Astrocyte of the spinal cord (primary cell): ENCODE measurements around the gene GCLC.

Experiments used
- DNase-seq: peaks from one replicate; pipeline ENCODE4 v3.0.0; 2011; ENCODE audit warnings: low read depth, low spot score
- H3K4me3 ChIP-seq: 2 replicates; pipeline ENCODE4 v1.5.1; 2011; ENCODE audit warnings: low read depth, mild to moderate bottlenecking, low read length, moderate library complexity
- CTCF ChIP-seq: IDR thresholded peaks from 2 replicates; pipeline ENCODE4 v1.5.1; 2012; ENCODE audit warnings: low read depth, mild to moderate bottlenecking, low read length, inconsistent platforms
- in situ Hi-C: cut with HindIII; loops from 2 replicates; pipeline ENCODE4 v1.10.0; 2017; ENCODE audit warnings: low sequenced_read_pairs

The GCLC gene

GRCh38 chr6:53585208-53585900, 40.5 kb upstream of the GCLC start:
- no peak for TF ChIP-seq CTCF
- no peak for DNase-seq
- no peak overlapping the region for H3K4me3 ChIP-seq
- in situ Hi-C loops = no loop called here

GRCh38 chr6:53584726-53585125, 39.8 kb upstream of the GCLC start:
- no peak overlapping the region for H3K4me3 ChIP-seq
- in situ Hi-C loops = no loop called here
- no peak for DNase-seq
- TF ChIP-seq CTCF = no peak

- in situ Hi-C loops = no loop called here
These were observed 38.5 kb upstream of the GCLC start for GRCh38 chr6:53583451-53583850.

GRCh38 chr6:53582963-53583362, 38.1 kb upstream of the GCLC start:
- no peak for DNase-seq
- no peak overlapping the region for H3K4me3 ChIP-seq

More at GRCh38 chr6:53583451-53583850, 38.5 kb upstream of the GCLC start:
- no peak for TF ChIP-seq CTCF
- H3K4me3 ChIP-seq = no peak overlapping the region
- no peak for DNase-seq

GRCh38 chr6:53581856-53582255, 37.0 kb upstream of the GCLC start:
- in situ Hi-C loops = no loop called here
- H3K4me3 ChIP-seq = no peak overlapping the region
- no peak for DNase-seq
- no peak for TF ChIP-seq CTCF

More at GRCh38 chr6:53582963-53583362, 38.1 kb upstream of the GCLC start:
- in situ Hi-C loops = no loop called here
- TF ChIP-seq CTCF = no peak

- no peak for TF ChIP-seq CTCF
- peak; percentile 73 for DNase-seq
- no peak overlapping the region for H3K4me3 ChIP-seq
- in situ Hi-C loops = no loop called here
These were observed 36.4 kb upstream of the GCLC start for GRCh38 chr6:53581173-53581773.
